Sigmoid colon (tissue), 7 donors: ENCODE results near the gene BUD13. TPM values are rescaled to one million over a fixed set of nuclear protein-coding genes. Genes with fewer than 3 reads are reported as not detected.

Source experiments
- DNase-seq: peaks from one replicate; pipeline ENCODE4 v3.0.0-alpha.2; 2019
- H3K27ac ChIP-seq, 4 donors: fragments of 200-600 bp; sonication (generic); one replicate each; pipeline ENCODE4 v1.5.1; 2016 to 2019; ENCODE audit warnings: mild to moderate bottlenecking in 1 of 4
- H3K27me3 ChIP-seq, 3 donors: fragments of 200-600 bp; sonication (generic); one replicate each; pipeline ENCODE4 v1.5.1; 2019; ENCODE audit warnings: mild to moderate bottlenecking in 1 of 3
- H3K36me3 ChIP-seq, 4 donors: fragments of 200-600 bp; sonication (generic); one replicate each; pipeline ENCODE4 v1.5.1; 2016 to 2019
- H3K4me1 ChIP-seq, 4 donors: fragments of 200-600 bp; sonication (generic); one replicate each; pipeline ENCODE4 v1.5.1; 2017 to 2019
- H3K4me3 ChIP-seq, 4 donors: fragments of 200-600 bp; sonication (generic); one replicate each; pipeline ENCODE4 v1.5.1; 2017 to 2019; ENCODE audit warnings: mild to moderate bottlenecking in 2 of 4, moderate library complexity in 1 of 4
- H3K9me3 ChIP-seq, 4 donors: fragments of 200-600 bp in 3 of 4; sonication (generic) in 3 of 4; one replicate each; pipeline versions ENCODE4 v1.5.1 to v1.6.1; 2013 to 2019
- EP300 ChIP-seq, 4 donors: sonication (generic); formaldehyde crosslinking; IDR thresholded peaks; one replicate each; pipeline ENCODE4 v1.6.1; 2017; ENCODE audit warnings: antibody characterized with exemption in 4 of 4
- POLR2A ChIP-seq, 2 donors: fragments of 450-650 bp; IDR thresholded peaks; one replicate each; pipeline ENCODE4 v1.6.1; 2016; ENCODE audit warnings: antibody characterized with exemption in 2 of 2, mild to moderate bottlenecking in 2 of 2, moderate library complexity in 2 of 2
- POLR2AphosphoS5 ChIP-seq, 4 donors: sonication (generic); formaldehyde crosslinking; IDR thresholded peaks; one replicate each; pipeline ENCODE4 v1.6.1; 2017; ENCODE audit warnings: antibody characterized with exemption in 4 of 4
- WGBS, 2 donors: extraction: QIAGEN DNeasy Blood & Tissue Kit; methylation state at CpG; one replicate each; pipeline ENCODE4 v1.1.7; 2013; 5-methylcytosine and 5-hydroxymethylcytosine counted together
- intact Hi-C: fragments of 100-400 bp; cut with DNase I; formaldehyde crosslinking; loops from one replicate; pipeline ENCODE4 v1.15.1; 2023
- polyA plus RNA-seq, 3 donors: library from polyadenylated mRNA; stranded (reverse); fragments of 200-250 nt; gene quantifications; one replicate each; pipeline ENCODE4 v1.2.3, GENCODE V29; 2013
- total RNA-seq, 4 donors: library from RNA; depleted of rRNA; stranded (reverse); fragments of >200 nt; gene quantifications; one replicate each; pipeline ENCODE4 v1.1.0, GENCODE V29; 2016
- TF ChIP-seq, protein P1 (sequence below), 4 experiments: fragments of 450-650 bp in 3 of 4; fragments of 200-600 bp in 1 of 4; IDR thresholded peaks; one replicate each; pipeline ENCODE4 v1.5.1; 2016 to 2019; ENCODE audit warnings: antibody characterized with exemption in 4 of 4, mild to moderate bottlenecking in 3 of 4, moderate library complexity in 2 of 4
- donor health status: healthy with polysubstance abuse.
- donor health status: Bipolar disorder and iron deficiency.
- donor health status: healthy.

Gene BUD13
- total and polyA plus RNA-seq, 7 donors: 12.2 to 19.9 (median 16.8) TPM

- 77 to 88% methylated on average over 8 of the region's 8 CpGs for WGBS, 2 donors
- Histone ChIP-seq H3K9me3 (no peaks in the 10 kb centered on the region), H3K4me3 (no peak overlapping the region)
Observed at GRCh38 chr11:116792869-116793771, 20.3 kb upstream of the BUD13 start.

DNA sequence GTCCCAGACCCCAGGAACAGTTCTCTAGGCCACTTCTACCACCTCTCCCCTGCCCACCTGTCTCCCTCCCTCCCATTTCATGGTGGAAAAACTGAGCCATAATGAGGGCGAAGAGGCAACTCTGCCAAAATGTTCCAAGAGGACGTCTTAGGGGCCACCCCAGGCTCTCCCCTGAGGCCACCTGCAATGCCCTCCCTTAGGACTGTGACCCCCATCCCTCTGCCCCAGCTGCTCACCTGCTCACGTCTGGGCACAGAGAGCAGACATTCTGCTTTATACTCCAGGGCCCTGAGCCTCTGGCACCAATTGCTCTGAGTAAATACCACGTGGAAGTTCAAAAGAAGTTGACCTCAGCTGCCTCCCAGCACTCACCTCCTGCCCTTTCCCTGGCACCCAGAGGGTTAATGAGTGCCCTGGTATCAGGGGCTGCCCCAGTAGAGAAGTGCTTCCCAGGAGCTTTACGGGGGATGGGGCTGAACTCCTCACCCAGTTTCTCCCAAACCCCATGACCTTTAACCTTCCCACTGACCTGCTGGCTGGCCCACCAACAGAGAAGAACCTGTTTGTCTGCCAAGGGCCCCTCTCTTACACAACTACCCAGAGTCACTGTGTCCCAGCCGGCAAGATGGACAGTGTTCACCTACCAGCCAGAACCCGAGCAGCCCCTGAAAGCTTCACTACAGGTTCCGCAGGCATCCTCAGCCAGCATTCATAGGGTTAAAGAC lies 19.5 kb upstream of the BUD13 start:
- DNase-seq: no peak
- TF ChIP-seq POLR2A (IDR thresholded peaks at IDR 0.05): no peak
- no peak for TF ChIP-seq POLR2AphosphoS5 (IDR thresholded peaks at IDR 0.05)
- TF ChIP-seq EP300 (IDR thresholded peaks at IDR 0.05): no peak
- TF ChIP-seq, protein P1, sequence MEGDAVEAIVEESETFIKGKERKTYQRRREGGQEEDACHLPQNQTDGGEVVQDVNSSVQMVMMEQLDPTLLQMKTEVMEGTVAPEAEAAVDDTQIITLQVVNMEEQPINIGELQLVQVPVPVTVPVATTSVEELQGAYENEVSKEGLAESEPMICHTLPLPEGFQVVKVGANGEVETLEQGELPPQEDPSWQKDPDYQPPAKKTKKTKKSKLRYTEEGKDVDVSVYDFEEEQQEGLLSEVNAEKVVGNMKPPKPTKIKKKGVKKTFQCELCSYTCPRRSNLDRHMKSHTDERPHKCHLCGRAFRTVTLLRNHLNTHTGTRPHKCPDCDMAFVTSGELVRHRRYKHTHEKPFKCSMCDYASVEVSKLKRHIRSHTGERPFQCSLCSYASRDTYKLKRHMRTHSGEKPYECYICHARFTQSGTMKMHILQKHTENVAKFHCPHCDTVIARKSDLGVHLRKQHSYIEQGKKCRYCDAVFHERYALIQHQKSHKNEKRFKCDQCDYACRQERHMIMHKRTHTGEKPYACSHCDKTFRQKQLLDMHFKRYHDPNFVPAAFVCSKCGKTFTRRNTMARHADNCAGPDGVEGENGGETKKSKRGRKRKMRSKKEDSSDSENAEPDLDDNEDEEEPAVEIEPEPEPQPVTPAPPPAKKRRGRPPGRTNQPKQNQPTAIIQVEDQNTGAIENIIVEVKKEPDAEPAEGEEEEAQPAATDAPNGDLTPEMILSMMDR (IDR thresholded peaks at IDR 0.05): no peak
- intact Hi-C loops: no loop called here
- WGBS, 2 donors: 69 to 83% methylated on average over 8 of the region's 8 CpGs
- peaks cover 0 to 17% (median 8%) of the 10 kb centered on the region in 4 donors for H3K4me1 ChIP-seq
- no peak overlapping the region for H3K27ac ChIP-seq
- H3K4me3 ChIP-seq: no peak overlapping the region
- no peaks in the 10 kb centered on the region for H3K36me3 ChIP-seq
- no peaks in the 10 kb centered on the region for H3K27me3 ChIP-seq
- no peaks in the 10 kb centered on the region for H3K9me3 ChIP-seq

More at GRCh38 chr11:116792869-116793771, 20.3 kb upstream of the BUD13 start:
- intact Hi-C loops: no loop called here
- Histone ChIP-seq H3K27ac (no peak overlapping the region), H3K36me3 (no peaks in the 10 kb centered on the region), H3K4me1 (peaks cover 0 to 15% (median 8%) of the 10 kb centered on the region in 4 donors), H3K27me3 (no peaks in the 10 kb centered on the region)
- TF ChIP-seq POLR2A (IDR thresholded peaks at IDR 0.05): no peak
- TF ChIP-seq, protein P1 (IDR thresholded peaks at IDR 0.05): no peak
- TF ChIP-seq POLR2AphosphoS5 (IDR thresholded peaks at IDR 0.05): no peak
- DNase-seq: no peak

DNA sequence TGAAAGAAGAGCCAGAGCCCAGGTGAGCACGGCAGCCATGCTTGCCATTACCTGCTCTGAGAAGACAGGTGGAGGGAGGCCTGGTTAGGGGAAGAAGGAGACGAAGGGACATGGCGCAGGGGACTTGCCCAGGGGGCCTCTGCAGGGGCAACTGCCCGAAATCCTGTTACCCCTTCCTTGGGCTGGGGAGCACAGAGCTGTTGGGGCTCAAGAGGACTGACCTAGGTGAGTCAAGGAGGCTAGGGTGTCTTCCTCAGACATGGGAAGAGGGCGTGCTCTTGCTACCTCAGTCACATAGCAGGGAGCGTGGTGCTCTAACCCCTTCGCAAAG lies 19.0 kb upstream of the BUD13 start, which contains the start of gene APOA5:
Gene APOA5, minus strand, starts transcription at position 67 of the 331 bp plus-strand sequence. Its CDS starts 19 bp downstream, at position 48.
- no peak for DNase-seq
- WGBS, 2 donors: 84 to 94% methylated on average over 7 of the region's 7 CpGs

GRCh38 chr11:116791002-116791812 lies 18.4 kb upstream of the BUD13 start:
- no peak for TF ChIP-seq POLR2AphosphoS5 (IDR thresholded peaks at IDR 0.05)
- TF ChIP-seq, protein P1 (IDR thresholded peaks at IDR 0.05): peak; percentile 71 to 93 (median 83)
- no peaks in the 10 kb centered on the region for H3K9me3 ChIP-seq
- H3K4me1 ChIP-seq: peaks cover 0 to 28% (median 18%) of the 10 kb centered on the region in 4 donors
- peak overlapping the region in 2 of 4 donors; percentile 10 to 24 for H3K4me3 ChIP-seq
- H3K27ac ChIP-seq: no peak overlapping the region
- no peaks in the 10 kb centered on the region for H3K27me3 ChIP-seq
- intact Hi-C loops: no loop called here
- DNase-seq: peak; percentile 88
- peaks cover 0 to 4% (median 0%) of the 10 kb centered on the region in 4 donors for H3K36me3 ChIP-seq
- WGBS, 2 donors: 27 to 32% methylated on average over 31 of the region's 31 CpGs

More for the DNA sequence above, 19.0 kb upstream of the BUD13 start, which contains the start of gene APOA5:
- no peaks in the 10 kb centered on the region for H3K9me3 ChIP-seq
- no peaks in the 10 kb centered on the region for H3K27me3 ChIP-seq
- H3K4me3 ChIP-seq: peak within 1 kb of the TSS in 2 of 4 donors; percentile 10 to 24
- TF ChIP-seq, protein P1 (IDR thresholded peaks at IDR 0.05): no peak
- no peak for TF ChIP-seq EP300 (IDR thresholded peaks at IDR 0.05)
- no peak for TF ChIP-seq POLR2AphosphoS5 (IDR thresholded peaks at IDR 0.05)
- TF ChIP-seq POLR2A (IDR thresholded peaks at IDR 0.05): no peak
- no peak within 1 kb of the TSS for H3K27ac ChIP-seq
- H3K36me3 ChIP-seq: no peaks in the 10 kb centered on the region
- intact Hi-C loops: no loop called here
- H3K4me1 ChIP-seq: peaks cover 0 to 22% (median 13%) of the 10 kb centered on the region in 4 donors
